GM12892 (cell line): ENCODE measurements around the gene KCNK2.

Source experiments
- DNase-seq: peaks from one replicate; pipeline ENCODE4 v3.0.0; 2011; ENCODE audit not compliant: insufficient read length
- FAIRE-seq: peaks from 2 replicates; lab custom pipeline; 2011; peaks lifted over from hg19 to GRCh38; lab: Jason Lieb, UNC
- POLR2A ChIP-seq: IDR thresholded peaks from 2 replicates; pipeline ENCODE4 v1.6.1; 2011; ENCODE audit warnings: low read depth, low read length, control low read depth
- POLR2AphosphoS5 ChIP-seq: IDR thresholded peaks from 2 replicates; pipeline ENCODE4 v1.6.1; 2011; ENCODE audit warnings: low read depth, low read length, control low read depth
- TAF1 ChIP-seq: IDR thresholded peaks from 2 replicates; pipeline ENCODE4 v1.6.1; 2011; ENCODE audit warnings: low read depth, mild to moderate bottlenecking, control low read depth, low read length, borderline replicate concordance

KCNK2 gene

GRCh38 chr1:215277532-215277931 lies 195.0 kb downstream of the KCNK2 start:
- DNase-seq (no peak), FAIRE-seq (no peak)
- no peak for TF ChIP-seq TAF1
- no peak for TF ChIP-seq POLR2AphosphoS5
- no peak for TF ChIP-seq POLR2A

- no peak for TF ChIP-seq POLR2A
- TF ChIP-seq POLR2AphosphoS5, result no peak
- TF ChIP-seq TAF1, result no peak
- FAIRE-seq, result no peak
- DNase-seq, result no peak
Observed at GRCh38 chr1:215279682-215280081, 197.1 kb downstream of the KCNK2 start.

GRCh38 chr1:215282557-215282956 lies 200.0 kb downstream of the KCNK2 start:
- FAIRE-seq (no peak), DNase-seq (no peak)
- TF ChIP-seq TAF1 (no peak), POLR2A (no peak), POLR2AphosphoS5 (no peak)

- TF ChIP-seq POLR2AphosphoS5 (no peak), POLR2A (no peak), TAF1 (no peak)
- FAIRE-seq (no peak), DNase-seq (no peak)
Observed at GRCh38 chr1:215285013-215285800, 202.7 kb downstream of the KCNK2 start.
